Spleen (tissue), 7 donors: Measurements from ENCODE around the gene UIMC1.

ENCODE experiments used
- POLR2A ChIP-seq, 3 donors: fragments of 450-650 bp; IDR thresholded peaks; one replicate each; pipeline ENCODE4 v1.5.1; 2017; ENCODE audit warnings: antibody characterized with exemption in 3 of 3, mild to moderate bottlenecking in 1 of 3
- POLR2AphosphoS5 ChIP-seq, 3 donors: sonication (generic); formaldehyde crosslinking; IDR thresholded peaks; one replicate each; pipeline ENCODE4 v1.5.1; 2017; ENCODE audit warnings: antibody characterized with exemption in 3 of 3
- TF ChIP-seq, protein P1 (sequence below), 11 experiments: fragments of 200-600 bp in 7 of 11; fragments of 450-650 bp in 4 of 11; sonication (generic) in 4 of 11; IDR thresholded peaks in 8 of 11; conservative IDR thresholded peaks in 3 of 11; 1 replicate in 7 of 11; 2 replicates in 4 of 11; pipeline versions ENCODE4 v1.4.0 to v1.8.0; 2016 to 2021; ENCODE audit warnings: antibody characterized with exemption in 11 of 11, inconsistent platforms in 4 of 11, mild to moderate bottlenecking in 1 of 11
- donor health status: DM: no; HTN: no; CAD: no; lungs with moderate emphysema.
- donor health status: DM: no; HTN: no; CAD: no.
- donor health status: DM: no; HTN: no; CAD: no.

DNA sequence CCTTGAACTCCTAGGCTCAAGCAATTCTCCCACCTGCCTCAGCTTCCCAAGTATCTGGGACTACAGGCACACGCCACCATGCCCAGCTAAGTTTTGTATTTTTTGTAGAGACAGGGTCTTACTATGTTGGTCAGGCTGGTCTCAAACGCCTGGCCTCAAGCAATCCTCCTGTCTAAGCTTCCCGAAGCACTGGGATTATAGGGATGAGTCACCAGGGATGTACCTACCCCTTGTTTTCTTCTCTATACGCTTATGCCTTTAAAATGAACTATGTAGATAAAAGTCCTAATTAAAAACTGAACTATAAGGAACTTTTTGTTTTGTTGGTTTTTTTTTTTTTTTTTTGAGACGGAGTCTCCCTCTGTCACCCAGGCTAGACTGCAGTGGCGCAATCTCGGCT lies 25.8 kb downstream of the UIMC1 start:
- TF ChIP-seq POLR2AphosphoS5 (IDR thresholded peaks at IDR 0.05), result no peak
- TF ChIP-seq, protein P1, sequence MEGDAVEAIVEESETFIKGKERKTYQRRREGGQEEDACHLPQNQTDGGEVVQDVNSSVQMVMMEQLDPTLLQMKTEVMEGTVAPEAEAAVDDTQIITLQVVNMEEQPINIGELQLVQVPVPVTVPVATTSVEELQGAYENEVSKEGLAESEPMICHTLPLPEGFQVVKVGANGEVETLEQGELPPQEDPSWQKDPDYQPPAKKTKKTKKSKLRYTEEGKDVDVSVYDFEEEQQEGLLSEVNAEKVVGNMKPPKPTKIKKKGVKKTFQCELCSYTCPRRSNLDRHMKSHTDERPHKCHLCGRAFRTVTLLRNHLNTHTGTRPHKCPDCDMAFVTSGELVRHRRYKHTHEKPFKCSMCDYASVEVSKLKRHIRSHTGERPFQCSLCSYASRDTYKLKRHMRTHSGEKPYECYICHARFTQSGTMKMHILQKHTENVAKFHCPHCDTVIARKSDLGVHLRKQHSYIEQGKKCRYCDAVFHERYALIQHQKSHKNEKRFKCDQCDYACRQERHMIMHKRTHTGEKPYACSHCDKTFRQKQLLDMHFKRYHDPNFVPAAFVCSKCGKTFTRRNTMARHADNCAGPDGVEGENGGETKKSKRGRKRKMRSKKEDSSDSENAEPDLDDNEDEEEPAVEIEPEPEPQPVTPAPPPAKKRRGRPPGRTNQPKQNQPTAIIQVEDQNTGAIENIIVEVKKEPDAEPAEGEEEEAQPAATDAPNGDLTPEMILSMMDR (IDR thresholded peaks at IDR 0.05 in 8 of 11, conservative IDR thresholded peaks at IDR 0.05 in 3 of 11), result no peak
- TF ChIP-seq POLR2A (IDR thresholded peaks at IDR 0.05), result no peak
